ENCODE data around the gene EWSR1. TPM values are rescaled to one million over a fixed set of nuclear protein-coding genes. Genes with fewer than 3 reads are reported as not detected.
"Not testable (repeated sequence)": the region's sequence is repeated elsewhere in the genome, so short reads cannot be mapped to it uniquely, and the experiment has no call there.

Gene EWSR1, protein sequence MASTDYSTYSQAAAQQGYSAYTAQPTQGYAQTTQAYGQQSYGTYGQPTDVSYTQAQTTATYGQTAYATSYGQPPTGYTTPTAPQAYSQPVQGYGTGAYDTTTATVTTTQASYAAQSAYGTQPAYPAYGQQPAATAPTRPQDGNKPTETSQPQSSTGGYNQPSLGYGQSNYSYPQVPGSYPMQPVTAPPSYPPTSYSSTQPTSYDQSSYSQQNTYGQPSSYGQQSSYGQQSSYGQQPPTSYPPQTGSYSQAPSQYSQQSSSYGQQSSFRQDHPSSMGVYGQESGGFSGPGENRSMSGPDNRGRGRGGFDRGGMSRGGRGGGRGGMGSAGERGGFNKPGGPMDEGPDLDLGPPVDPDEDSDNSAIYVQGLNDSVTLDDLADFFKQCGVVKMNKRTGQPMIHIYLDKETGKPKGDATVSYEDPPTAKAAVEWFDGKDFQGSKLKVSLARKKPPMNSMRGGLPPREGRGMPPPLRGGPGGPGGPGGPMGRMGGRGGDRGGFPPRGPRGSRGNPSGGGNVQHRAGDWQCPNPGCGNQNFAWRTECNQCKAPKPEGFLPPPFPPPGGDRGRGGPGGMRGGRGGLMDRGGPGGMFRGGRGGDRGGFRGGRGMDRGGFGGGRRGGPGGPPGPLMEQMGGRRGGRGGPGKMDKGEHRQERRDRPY
- 276 TPM for polyA plus RNA-seq
- long read RNA-seq, donor 1, transcript EWSR1-206 (17 exons, 2,654 nt) = major isoform, 5 of 44 reads
- long read RNA-seq, donor 1, partial matches to known transcripts = 29 of 44 reads
- long read RNA-seq, donor 1, other reads (novel, unspliced or antisense) = 0 of 44 reads
- long read RNA-seq, donor 2, transcript EWSR1-217 (8 exons, 3,231 nt) = minor isoform, 6 of 113 reads
- long read RNA-seq, donor 2, transcript EWSR1-207 (17 exons, 2,207 nt) = minor isoform, 11 of 113 reads
- long read RNA-seq, donor 2, transcript EWSR1-206 (17 exons, 2,654 nt) = major isoform, 15 of 113 reads
- long read RNA-seq, donor 2, partial matches to known transcripts = 77 of 113 reads
- long read RNA-seq, donor 2, other reads (novel, unspliced or antisense) = 0 of 113 reads
- long read RNA-seq, donor 3, transcript EWSR1-207 (17 exons, 2,207 nt) = minor isoform, 12 of 164 reads
- long read RNA-seq, donor 3, transcript EWSR1-206 (17 exons, 2,654 nt) = major isoform, 17 of 164 reads
- long read RNA-seq, donor 3, partial matches to known transcripts = 124 of 164 reads
- long read RNA-seq, donor 3, other reads (novel, unspliced or antisense) = 6 of 164 reads
- long read RNA-seq, donor 4, partial matches to known transcripts = 0 of 4 reads
- long read RNA-seq, donor 4, other reads (novel, unspliced or antisense) = 0 of 4 reads
- long read RNA-seq, donor 5, transcript EWSR1-217 (8 exons, 3,231 nt) = minor isoform, 5 of 39 reads
- long read RNA-seq, donor 5, transcript EWSR1-207 (17 exons, 2,207 nt) = minor isoform, 6 of 39 reads
- long read RNA-seq, donor 5, transcript EWSR1-206 (17 exons, 2,654 nt) = major isoform, 7 of 39 reads
- long read RNA-seq, donor 5, partial matches to known transcripts = 20 of 39 reads
- long read RNA-seq, donor 5, other reads (novel, unspliced or antisense) = 0 of 39 reads
- long read RNA-seq, donor 6, transcript EWSR1-207 (17 exons, 2,207 nt) = minor isoform, 11 of 70 reads
- long read RNA-seq, donor 6, transcript EWSR1-206 (17 exons, 2,654 nt) = major isoform, 13 of 70 reads
- long read RNA-seq, donor 6, transcript EWSR1-215 (8 exons, 2,630 nt) = minor isoform, 5 of 70 reads
- long read RNA-seq, donor 6, partial matches to known transcripts = 41 of 70 reads
- long read RNA-seq, donor 6, other reads (novel, unspliced or antisense) = 0 of 70 reads
- long read RNA-seq, donor 7, transcript EWSR1-207 (17 exons, 2,207 nt) = major isoform, 9 of 50 reads
- long read RNA-seq, donor 7, partial matches to known transcripts = 35 of 50 reads
- long read RNA-seq, donor 7, other reads (novel, unspliced or antisense) = 0 of 50 reads
- long read RNA-seq, donor 8, transcript EWSR1-217 (8 exons, 3,231 nt) = minor isoform, 7 of 157 reads
- long read RNA-seq, donor 8, transcript EWSR1-206 (17 exons, 2,654 nt) = minor isoform, 8 of 157 reads
- long read RNA-seq, donor 8, transcript EWSR1-207 (17 exons, 2,207 nt) = major isoform, 17 of 157 reads
- long read RNA-seq, donor 8, transcript EWSR1-215 (8 exons, 2,630 nt) = minor isoform, 5 of 157 reads
- long read RNA-seq, donor 8, partial matches to known transcripts = 119 of 157 reads
- long read RNA-seq, donor 8, other reads (novel, unspliced or antisense) = 0 of 157 reads
- long read RNA-seq, donor 9, transcript EWSR1-206 (17 exons, 2,654 nt) = minor isoform, 7 of 107 reads
- long read RNA-seq, donor 9, transcript EWSR1-217 (8 exons, 3,231 nt) = minor isoform, 8 of 107 reads
- long read RNA-seq, donor 9, transcript EWSR1-207 (17 exons, 2,207 nt) = major isoform, 14 of 107 reads
- long read RNA-seq, donor 9, transcript EWSR1-215 (8 exons, 2,630 nt) = minor isoform, 6 of 107 reads
- long read RNA-seq, donor 9, partial matches to known transcripts = 70 of 107 reads
- long read RNA-seq, donor 9, other reads (novel, unspliced or antisense) = 0 of 107 reads
- long read RNA-seq, donor 10, transcript EWSR1-217 (8 exons, 3,231 nt) = minor isoform, 7 of 99 reads
- long read RNA-seq, donor 10, transcript EWSR1-207 (17 exons, 2,207 nt) = major isoform, 17 of 99 reads
- long read RNA-seq, donor 10, transcript EWSR1-206 (17 exons, 2,654 nt) = minor isoform, 10 of 99 reads
- long read RNA-seq, donor 10, partial matches to known transcripts = 63 of 99 reads
- long read RNA-seq, donor 10, other reads (novel, unspliced or antisense) = 0 of 99 reads
- long read RNA-seq, donor 11, transcript EWSR1-207 (17 exons, 2,207 nt) = minor isoform, 8 of 65 reads
- long read RNA-seq, donor 11, transcript EWSR1-206 (17 exons, 2,654 nt) = major isoform, 9 of 65 reads
- long read RNA-seq, donor 11, partial matches to known transcripts = 42 of 65 reads
- long read RNA-seq, donor 11, other reads (novel, unspliced or antisense) = 0 of 65 reads

- H3K36me3 ChIP-seq (ENCODE audit: control insufficient read depth, insufficient read depth, low read length) = peaks cover 21% of the 10 kb centered on the region
- peak within 1 kb of the TSS; percentile 60 for H3K4me3 ChIP-seq (ENCODE audit: low read length)
- no CpG with 5 or more reads among the region's 67 CpGs for WGBS (ENCODE audit: insufficient coverage, low lambda C conversion rate)
- peaks cover 22% of the 10 kb centered on the region for H3K4me1 ChIP-seq (ENCODE audit: control insufficient read depth, insufficient read depth, low read length)
- H3K27ac ChIP-seq (ENCODE audit: low read length) = peak within 1 kb of the TSS; percentile 80
- H3K27me3 ChIP-seq (ENCODE audit: control insufficient read depth, insufficient read depth, low read length) = no peaks in the 10 kb centered on the region
- no peaks in the 10 kb centered on the region for H3K9me3 ChIP-seq (ENCODE audit: control insufficient read depth, low read depth, low read length)
- peak; percentile 93 to 98 for DNase-seq
Measured at GRCh38 chr22:29267858-29268510, at the start of gene EWSR1, which contains the start of gene RHBDD3. Gene EWSR1 (plus strand): TSS chr22:29268268. CDS start chr22:29268337, 69 bp downstream. Gene RHBDD3 (minus strand): TSS chr22:29267981. CDS start chr22:29265626, 2,355 bp downstream.

DNA sequence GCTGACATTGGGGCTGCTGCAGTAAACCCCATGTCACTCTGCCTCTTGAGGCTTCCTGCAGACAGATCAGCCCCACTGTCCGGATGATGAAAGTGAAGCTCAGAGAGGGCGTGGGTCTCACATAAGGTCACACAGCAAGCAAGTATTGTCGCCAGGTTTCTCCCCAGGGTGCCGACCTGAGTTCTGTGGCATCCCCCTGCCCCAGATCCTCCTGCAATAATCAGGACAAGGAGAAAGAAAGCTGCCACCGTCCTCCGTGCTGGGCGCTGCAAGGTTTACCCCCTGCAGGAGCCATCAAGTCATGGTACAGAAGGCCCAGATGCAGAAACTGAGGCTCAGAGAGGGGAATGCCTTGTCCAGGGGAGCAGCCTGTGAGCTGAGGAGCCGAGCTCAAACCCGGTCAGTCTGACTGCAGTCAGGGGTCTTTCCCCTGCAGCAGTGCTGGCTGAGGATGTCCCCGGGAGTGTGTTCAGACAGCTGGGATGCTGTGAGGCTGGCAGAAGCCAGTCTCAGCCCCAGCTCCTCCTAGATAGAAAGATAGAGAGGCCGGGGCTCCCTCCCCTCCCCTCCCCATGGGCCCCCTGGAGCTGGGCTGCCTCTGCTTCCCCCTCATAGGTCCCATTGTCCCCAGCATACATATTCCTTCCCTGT lies 49.2 kb upstream of the EWSR1 start:
- Histone ChIP-seq H3K9me3 (ENCODE audit: control insufficient read depth, low read depth, low read length) (no peaks in the 10 kb centered on the region), H3K27ac (ENCODE audit: low read length) (no peak overlapping the region), H3K4me3 (ENCODE audit: low read length) (no peak overlapping the region), H3K27me3 (ENCODE audit: control insufficient read depth, insufficient read depth, low read length) (no peaks in the 10 kb centered on the region), H3K36me3 (ENCODE audit: control insufficient read depth, insufficient read depth, low read length) (peaks cover 69% of the 10 kb centered on the region), H3K4me1 (ENCODE audit: control insufficient read depth, insufficient read depth, low read length) (no peaks in the 10 kb centered on the region)
- no peak for DNase-seq
- WGBS (ENCODE audit: insufficient coverage, low lambda C conversion rate) = no CpG with 5 or more reads among the region's 11 CpGs

DNA sequence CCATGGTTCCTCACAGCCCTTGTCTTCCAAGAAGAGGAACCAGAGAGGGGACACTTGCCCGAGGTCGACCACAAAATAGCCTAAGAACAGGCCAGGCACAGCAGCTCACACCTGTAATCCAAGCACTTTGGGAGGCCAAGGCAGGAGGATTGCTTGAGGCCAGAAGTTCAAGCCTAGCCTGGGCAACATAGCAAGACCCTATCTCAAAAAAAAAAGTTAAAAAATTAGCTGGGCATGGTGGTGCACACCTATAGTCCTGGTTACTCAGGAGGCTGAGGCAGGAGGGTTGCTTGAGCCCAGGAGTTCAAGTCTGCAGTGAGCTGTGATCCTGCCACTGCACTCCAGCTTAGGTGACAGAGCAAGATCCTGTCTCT lies 48.7 kb upstream of the EWSR1 start:
- H3K27me3 ChIP-seq (ENCODE audit: control insufficient read depth, insufficient read depth, low read length); H3K9me3 ChIP-seq (ENCODE audit: control insufficient read depth, low read depth, low read length); H3K4me1 ChIP-seq (ENCODE audit: control insufficient read depth, insufficient read depth, low read length); H3K4me3 ChIP-seq (ENCODE audit: low read length); DNase-seq; H3K27ac ChIP-seq (ENCODE audit: low read length): not testable (repeated sequence)
- WGBS (ENCODE audit: insufficient coverage, low lambda C conversion rate) = no CpG with 5 or more reads among the region's 2 CpGs
- H3K36me3 ChIP-seq (ENCODE audit: control insufficient read depth, insufficient read depth, low read length) = peaks cover 65% of the 10 kb centered on the region

DNA sequence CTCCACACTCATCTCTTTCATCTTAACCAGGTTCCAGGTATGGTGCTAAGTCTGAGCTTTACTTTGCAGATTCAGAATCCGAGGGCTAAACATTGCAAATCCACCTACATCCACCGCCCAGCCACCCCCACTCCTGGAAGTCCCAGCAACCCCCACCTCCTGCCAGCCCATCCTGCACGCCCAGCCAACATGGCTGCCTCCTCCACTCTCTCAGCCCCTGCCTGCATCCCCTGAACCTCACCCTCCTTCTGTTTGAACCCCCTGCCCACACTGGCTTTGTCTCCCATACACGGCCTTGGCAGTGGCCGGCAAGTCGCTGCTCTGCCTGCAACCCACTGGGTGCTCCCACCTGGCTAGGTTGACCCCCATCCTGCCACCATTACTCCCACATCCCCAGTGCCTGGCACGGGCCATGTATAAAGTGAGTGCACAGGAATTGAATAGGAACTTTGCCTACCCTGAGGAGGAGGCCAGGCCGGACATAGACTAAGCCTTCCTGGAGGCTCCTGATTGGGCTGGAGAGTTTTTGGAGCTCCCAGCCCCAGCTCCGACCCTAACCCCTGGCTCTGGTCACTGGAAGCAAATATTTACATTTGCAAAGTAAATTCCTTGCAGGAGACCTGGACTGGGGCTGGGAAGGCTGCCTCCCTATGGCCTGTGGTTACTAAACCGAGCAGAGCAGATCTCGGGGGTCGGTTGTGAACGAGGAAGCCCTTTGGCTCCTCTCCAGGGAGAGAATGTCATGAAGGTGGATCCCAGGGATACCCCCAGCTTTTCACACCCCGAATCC lies 48.0 kb upstream of the EWSR1 start:
- H3K36me3 ChIP-seq (ENCODE audit: control insufficient read depth, insufficient read depth, low read length) = peaks cover 63% of the 10 kb centered on the region
- 80% methylated on average over 1 of the region's 14 CpGs for WGBS (ENCODE audit: insufficient coverage, low lambda C conversion rate)
- no peak overlapping the region for H3K4me3 ChIP-seq (ENCODE audit: low read length)
- DNase-seq = no peak
- H3K4me1 ChIP-seq (ENCODE audit: control insufficient read depth, insufficient read depth, low read length) = no peaks in the 10 kb centered on the region
- no peak overlapping the region for H3K27ac ChIP-seq (ENCODE audit: low read length)
- no peaks in the 10 kb centered on the region for H3K27me3 ChIP-seq (ENCODE audit: control insufficient read depth, insufficient read depth, low read length)
- H3K9me3 ChIP-seq (ENCODE audit: control insufficient read depth, low read depth, low read length) = no peaks in the 10 kb centered on the region

GRCh38 chr22:29224121-29224858 lies 43.8 kb upstream of the EWSR1 start:
- Histone ChIP-seq H3K27ac (ENCODE audit: low read length) (peak overlapping the region; percentile 19), H3K36me3 (ENCODE audit: control insufficient read depth, insufficient read depth, low read length) (peaks cover 30% of the 10 kb centered on the region), H3K9me3 (ENCODE audit: control insufficient read depth, low read depth, low read length) (no peaks in the 10 kb centered on the region), H3K4me3 (ENCODE audit: low read length) (no peak overlapping the region), H3K27me3 (ENCODE audit: control insufficient read depth, insufficient read depth, low read length) (no peaks in the 10 kb centered on the region), H3K4me1 (ENCODE audit: control insufficient read depth, insufficient read depth, low read length) (peaks cover 3% of the 10 kb centered on the region)
- WGBS (ENCODE audit: insufficient coverage, low lambda C conversion rate) = no CpG with 5 or more reads among the region's 19 CpGs
- DNase-seq = no peak

DNA sequence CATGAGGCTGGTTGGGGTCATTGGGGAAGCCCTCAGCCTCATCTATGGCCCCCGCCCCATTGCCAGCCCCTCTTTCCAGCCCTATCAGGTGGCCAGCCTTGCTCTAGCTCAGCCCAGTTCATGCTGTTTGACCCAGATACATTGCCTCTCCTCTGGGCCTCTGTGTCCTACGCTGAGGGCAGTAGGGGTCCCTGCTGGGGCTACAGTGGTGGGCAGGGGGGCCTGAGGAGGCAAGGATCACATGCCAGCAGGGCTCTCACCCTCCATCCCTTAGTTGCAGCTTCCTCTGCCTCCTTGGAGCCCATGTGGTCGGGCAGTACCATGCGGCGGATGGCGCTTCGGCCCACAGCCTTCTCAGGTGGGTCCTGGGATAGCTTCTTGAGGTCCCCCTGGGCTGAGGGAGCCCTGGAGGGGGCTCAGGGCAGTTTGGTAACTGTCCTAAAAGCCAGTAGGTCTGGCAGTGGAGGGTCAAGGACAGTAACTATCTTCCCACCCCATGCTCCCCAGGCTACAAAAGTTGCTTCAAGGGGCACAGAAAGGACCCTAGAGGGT lies 43.1 kb upstream of the EWSR1 start:
- H3K27ac ChIP-seq (ENCODE audit: low read length) = no peak overlapping the region
- WGBS (ENCODE audit: insufficient coverage, low lambda C conversion rate) = no CpG with 5 or more reads among the region's 7 CpGs

More for the DNA sequence above, 43.1 kb upstream of the EWSR1 start:
- Histone ChIP-seq H3K4me3 (ENCODE audit: low read length) (no peak overlapping the region), H3K4me1 (ENCODE audit: control insufficient read depth, insufficient read depth, low read length) (peaks cover 3% of the 10 kb centered on the region), H3K9me3 (ENCODE audit: control insufficient read depth, low read depth, low read length) (no peaks in the 10 kb centered on the region), H3K27me3 (ENCODE audit: control insufficient read depth, insufficient read depth, low read length) (no peaks in the 10 kb centered on the region), H3K36me3 (ENCODE audit: control insufficient read depth, insufficient read depth, low read length) (peaks cover 25% of the 10 kb centered on the region)
- no peak for DNase-seq
